GM21367 (cell line): Measurements from ENCODE around the gene NKAIN1.

Experiments
- ATAC-seq: cut with Tn5 transposase; IDR thresholded peaks from one replicate; pipeline ENCODE4 v1.9.1; 2021; ENCODE audit not compliant: unreplicated experiment

Gene NKAIN1

DNA sequence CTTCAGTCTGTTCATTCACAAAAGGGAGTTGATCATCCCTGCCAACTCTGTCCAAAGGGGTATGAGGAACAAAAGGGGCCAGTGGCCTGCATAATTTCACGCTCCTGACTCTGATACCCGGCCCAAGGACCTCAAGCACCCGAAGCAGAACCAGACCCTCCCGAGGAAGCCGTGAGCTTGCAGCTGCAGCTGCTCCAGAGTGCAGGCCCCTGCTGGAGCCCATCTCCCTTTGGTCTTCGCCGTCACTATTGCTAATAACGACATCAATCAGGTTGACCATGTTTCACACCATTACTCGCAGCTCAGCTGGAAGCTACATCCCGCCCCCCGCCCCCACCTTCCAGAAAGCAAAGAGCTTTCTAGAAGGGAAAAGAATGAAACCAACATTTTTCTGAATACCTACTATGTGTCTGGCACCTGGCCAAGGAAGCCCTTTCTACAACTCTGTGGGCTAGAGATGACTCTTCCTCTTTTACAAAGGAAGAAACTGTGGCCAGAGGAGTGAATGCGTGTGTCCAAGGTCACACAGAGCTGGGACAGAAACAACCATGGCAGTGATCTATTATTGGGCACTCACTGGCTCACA lies 5.5 kb downstream of the NKAIN1 start:
- no peak for ATAC-seq

DNA sequence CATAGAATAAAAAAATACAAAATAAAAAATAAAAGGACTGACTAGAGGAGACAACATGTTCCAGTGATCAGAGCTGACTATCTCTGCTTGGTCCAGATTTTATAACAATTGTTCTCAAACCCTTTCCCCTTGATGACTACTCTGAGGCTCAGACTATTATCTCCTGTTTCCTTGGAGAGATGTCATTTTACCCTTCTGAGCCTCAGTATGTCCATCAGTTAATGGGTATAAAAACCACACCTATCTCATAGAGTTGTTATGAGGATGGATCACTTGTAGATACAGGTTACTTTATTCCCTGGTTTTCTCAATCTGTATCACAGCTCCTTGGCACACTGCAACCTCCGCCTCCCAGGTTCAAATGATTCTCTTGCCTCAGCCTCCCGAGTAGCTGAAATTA lies 7.0 kb downstream of the NKAIN1 start:
- ATAC-seq: no peak

DNA sequence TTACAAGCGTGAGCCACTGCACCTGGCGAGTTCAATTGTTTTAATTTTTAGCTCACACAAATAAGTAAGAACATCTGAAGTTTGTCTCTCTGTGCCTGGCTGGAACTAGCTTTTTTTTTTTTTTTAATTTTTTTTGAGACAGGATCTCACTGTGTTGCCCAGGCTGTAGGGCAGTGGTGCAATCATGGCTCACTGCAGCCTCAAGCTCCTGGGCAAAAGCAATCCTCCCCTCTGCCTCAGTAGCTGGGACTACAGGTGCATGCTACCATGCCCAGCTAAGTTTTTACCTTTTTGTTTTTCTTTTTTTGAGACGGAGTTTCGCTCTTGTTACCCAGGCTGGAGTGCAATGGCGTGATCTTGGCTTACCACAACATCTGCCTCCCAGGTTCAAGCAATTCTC lies 7.9 kb downstream of the NKAIN1 start:
- no peak for ATAC-seq

DNA sequence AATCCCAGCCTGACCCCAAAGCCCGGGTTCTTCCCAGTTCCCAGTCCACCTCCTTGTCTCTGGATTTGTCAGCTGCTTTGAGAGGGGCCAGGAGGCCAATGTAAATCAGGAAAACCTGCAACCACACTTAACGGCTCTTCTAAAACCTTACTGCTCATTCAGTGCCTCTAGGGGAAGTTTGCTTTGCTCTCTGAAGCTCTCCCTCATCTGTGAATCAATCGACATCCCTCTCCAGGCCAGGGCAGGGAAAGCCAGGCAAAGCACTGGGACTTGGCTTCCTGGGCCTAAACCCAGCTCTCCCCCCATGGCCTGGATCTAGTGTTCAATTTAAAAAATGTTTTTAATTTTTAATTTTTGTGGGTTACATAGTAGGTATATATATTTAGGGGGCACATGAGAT lies 9.3 kb downstream of the NKAIN1 start:
- no peak for ATAC-seq

DNA sequence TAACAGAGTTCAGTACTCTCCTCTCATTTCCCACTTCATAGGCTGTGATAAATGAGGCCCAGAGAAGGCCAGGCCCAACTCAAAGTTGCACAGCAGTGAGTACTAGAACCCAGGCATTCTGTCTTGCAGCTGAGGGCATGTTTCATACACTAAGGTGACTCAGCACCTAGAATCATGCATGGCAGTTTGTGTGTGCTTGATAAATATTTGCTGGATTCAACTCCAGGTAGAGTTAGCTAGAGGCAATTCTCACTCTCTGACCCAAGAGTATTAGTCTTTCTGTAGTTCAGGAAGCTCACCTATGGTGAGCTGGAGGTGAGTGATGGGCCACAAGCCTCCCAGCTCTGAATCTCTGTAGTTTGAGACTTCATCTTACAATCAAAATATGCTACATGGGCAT lies 10.7 kb downstream of the NKAIN1 start:
- ATAC-seq: no peak

DNA sequence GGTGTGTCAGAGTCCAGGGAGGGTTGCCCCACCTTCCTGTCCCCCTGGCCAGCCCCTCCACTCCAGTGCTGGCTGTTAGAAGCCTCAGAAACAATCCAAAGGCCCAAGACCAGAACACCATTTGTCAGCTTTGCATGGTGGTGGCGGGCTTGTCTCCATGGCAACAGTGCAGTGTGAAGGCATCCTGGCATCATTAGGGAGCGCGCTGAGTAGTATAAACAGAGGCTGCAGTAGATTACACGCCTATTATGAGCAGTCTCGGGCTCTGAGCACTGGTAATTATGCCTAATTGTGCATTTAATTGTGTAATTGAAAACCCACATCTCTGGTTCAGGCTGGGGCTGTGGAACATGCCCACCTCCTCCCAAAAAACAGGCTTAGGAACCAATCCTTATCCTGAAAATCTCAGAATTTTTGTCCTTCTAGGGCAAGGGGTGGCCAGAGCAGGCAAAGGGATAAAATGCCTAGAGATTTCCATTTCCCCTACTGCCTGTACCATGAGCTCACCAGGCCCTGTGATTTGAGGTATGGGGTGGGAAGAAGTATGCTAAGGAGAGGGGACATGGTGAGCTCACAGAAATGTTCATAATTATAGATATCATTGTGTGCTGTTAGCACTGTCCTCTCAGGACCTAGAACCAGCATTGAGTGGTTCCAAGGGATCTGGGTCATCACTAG lies 11.7 kb downstream of the NKAIN1 start:
- ATAC-seq: no peak

DNA sequence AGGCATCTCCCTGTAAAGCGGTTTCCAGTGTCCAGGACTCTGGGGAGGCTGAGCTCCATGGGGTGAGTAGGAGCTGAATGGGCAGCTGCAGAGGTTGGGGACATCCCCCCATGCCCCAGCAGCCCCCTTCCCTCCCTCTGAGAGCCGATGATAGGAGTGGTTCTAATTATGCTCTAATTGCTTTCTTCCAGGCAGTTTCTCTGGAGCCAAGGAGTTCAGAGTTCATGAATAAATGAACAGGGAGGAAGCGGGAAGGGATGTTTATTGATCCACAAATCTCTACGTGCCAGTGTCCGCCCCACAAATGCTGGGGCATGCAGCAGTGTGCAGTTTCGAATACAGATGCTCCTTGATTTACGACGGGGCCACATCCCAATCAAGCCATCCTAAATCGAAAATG lies 15.6 kb downstream of the NKAIN1 start:
- no peak for ATAC-seq

DNA sequence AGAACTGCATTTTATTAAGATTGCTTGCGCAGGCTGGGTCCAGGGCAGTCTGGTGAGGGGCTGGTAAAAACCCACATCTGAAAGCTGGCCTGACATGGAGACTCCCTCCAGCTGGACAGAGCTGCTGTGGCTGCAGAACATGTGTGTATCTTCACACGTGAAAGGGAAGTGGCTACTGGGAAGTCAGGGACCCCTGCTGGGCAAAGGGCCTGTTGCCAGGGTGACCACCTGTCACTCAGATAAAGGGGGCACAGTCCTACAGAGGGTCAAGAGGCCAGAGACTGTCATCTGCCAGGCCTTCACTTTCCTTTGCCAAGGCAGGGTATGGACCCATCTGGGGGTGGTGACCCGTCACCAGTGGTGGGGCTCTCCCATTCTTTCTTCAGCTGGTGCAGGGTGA lies 17.5 kb downstream of the NKAIN1 start:
- no peak for ATAC-seq

DNA sequence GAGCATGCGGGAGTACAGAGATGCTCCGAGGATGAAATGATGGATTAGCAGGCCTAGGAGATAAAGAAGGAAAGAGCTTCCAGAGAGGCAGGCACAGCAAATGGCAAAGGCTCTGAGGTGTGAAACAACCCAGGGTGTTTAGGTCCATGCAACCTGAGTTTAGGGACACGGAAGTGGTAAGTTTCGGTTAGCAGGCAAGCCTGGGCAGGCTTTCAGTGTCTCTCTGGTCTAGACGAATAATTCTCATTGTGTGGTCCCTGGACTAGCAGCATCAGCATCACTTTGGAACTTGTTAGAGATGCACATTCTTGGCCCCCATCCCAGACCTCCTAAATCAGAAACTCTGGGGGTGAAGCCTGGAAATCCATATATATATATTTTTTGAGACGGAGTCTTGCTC lies 18.6 kb downstream of the NKAIN1 start:
- ATAC-seq: no peak

DNA sequence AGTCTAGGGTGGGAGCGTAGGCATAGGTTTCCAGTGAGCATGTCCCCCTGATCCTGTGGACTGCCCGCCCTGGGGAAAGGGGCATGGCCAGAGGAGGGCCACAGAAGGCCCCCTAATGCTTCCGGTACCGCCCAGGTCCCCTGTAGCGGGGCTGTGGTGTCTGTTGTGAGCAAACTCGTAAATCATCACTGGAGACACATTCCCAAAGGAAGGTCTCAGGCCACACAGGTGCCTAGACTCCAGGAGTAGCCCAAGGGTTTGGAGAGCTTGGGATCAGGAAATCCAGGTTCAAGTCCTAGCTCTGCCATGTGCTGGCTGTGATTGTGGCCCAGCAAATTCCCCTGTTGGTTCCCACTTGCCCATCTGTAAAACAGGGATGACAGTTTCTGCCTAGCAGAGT lies 20.2 kb downstream of the NKAIN1 start:
- no peak for ATAC-seq

DNA sequence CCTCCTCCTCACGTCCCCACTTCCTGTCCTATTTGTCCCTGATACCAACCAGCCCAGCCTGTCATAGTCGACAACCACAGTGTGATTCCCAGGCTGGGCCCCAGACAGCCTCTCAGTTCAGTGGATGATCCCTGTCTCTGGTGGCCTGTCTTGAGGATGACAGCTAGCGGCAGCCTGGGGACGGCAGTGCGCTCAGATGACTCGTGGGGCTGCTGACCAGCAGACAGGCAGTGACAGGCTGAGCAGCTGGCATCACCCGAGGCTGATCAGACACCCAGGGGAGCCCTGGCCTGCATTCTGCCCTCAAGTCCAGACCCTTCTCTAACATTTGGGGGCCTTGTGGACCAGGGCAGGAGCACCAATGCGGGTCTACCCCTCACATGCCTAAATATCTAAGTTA lies 21.0 kb downstream of the NKAIN1 start:
- ATAC-seq: no peak

DNA sequence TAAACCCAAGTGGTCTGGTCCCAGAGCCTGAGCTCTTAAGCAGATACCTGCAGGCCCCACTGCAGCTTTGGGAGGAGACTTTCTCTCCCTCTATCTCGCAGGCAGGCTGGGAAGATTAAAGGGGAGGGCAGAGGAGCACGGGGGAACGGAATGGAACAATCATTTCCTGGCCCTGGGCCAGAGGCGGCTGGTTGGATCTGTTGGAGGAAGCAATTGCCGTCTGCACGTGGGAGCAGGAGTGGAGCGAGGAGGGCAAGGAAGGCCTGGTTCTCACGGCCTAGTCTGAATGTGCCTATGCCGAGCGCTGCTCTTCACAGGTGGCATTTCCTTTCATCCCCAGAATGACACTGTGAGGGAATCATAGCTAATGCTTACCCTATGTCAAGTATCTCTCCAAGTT lies 23.7 kb downstream of the NKAIN1 start:
- ATAC-seq: no peak

DNA sequence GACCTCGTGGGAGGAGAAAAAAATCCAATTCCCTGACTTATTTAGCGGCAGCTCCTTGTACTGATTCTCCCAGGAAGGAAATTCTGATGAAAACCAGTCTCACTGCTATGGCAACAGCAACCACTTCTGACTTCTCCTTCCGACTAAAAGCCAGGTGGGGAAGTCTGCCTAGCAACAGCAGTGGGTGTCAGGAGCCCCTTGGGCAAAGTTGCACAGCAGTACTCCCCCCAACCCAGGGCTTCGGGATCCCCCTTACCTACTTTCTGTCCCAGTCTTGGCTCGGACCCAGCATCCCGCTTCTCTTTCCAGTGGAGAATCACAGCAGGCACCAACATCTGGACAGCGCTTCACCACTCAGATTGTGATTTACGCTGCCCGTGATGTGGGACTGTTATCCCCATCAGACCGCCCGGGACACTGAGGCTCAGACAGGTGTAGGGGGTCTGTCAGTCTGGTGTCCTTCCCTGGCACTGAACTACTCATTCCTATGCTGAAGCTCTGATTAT lies 24.6 kb downstream of the NKAIN1 start:
- ATAC-seq: no peak

DNA sequence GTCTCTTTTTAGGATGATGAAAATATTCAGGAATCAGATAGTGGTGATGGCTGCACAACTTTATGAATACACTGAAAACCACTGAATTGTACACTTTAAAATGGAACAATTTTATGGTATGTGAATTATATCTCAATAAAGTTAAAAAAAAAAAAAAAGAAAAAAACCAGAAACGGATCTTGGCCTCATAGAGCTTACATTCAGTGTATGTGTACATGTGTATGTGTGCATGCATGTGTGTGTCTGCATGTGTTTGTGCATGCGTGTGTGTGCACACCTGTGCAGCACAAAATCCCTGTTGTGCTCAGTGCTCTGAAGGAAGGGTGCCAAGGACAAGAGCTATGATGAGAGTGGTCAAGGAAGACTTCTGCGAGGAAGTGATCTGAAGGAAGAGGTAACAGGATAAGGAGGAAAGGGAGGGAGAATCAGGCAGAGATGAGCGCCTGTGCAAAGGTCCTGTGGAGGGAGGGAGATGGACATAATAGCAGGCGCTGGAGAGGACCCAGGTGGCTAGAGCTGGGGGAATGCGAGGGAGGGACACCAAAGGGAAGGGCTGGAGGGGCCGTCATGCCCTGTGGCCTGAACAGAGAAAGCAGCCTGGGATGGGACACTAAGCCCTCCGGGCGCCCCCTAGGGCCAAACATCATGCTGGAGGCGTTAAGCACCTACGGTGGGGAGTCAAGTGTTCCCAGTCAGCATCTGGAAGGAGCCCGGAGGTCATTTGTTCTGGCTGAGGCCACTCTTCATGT lies 25.2 kb downstream of the NKAIN1 start:
- no peak for ATAC-seq

DNA sequence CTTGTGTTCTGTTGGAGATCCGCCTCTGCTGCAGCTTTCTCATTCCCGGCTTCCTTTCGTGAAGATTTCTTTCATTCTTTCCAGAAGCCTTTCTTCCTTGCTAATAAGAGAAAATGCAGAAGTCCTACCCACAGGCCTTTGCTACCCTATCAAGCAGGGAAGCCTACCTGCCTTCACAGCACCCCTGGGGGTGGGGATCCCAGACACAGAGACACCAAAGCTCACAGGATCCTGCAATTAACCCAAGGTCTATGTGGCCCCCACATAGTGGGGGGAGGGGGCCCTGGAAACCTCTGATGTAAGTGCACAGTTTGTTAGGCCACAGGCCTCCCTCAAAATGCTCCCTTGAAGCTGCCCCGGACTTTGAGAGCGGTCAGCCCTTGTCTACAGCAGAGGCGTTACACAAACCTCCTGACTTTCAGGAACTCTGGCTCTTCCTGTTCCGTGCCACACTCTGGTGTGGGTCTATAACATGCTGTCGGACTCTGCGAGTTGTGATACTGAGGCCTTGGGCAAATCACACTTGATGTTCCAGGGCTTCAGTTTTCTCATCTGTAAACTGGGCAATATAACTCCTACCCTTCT lies 31.2 kb downstream of the NKAIN1 start:
- no peak for ATAC-seq

DNA sequence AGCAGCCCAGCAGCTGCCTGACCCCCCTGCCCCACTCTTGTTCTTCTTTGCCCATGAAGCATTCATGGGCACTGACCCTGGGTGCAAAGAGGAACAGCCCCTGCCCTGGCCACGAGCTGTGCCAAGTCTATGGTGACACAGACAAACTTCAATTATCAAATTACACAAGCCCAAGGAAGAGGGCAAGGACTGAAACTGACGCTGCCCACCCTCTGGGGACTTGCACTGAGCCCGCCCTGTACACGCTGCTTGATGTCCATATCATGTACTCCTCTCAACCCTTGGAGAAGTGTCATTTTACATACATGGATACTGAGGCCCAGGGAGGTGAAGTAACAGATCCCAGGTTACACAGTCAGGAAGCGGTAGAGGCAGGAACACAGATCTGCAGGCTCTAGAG lies 32.1 kb downstream of the NKAIN1 start:
- ATAC-seq: no peak

DNA sequence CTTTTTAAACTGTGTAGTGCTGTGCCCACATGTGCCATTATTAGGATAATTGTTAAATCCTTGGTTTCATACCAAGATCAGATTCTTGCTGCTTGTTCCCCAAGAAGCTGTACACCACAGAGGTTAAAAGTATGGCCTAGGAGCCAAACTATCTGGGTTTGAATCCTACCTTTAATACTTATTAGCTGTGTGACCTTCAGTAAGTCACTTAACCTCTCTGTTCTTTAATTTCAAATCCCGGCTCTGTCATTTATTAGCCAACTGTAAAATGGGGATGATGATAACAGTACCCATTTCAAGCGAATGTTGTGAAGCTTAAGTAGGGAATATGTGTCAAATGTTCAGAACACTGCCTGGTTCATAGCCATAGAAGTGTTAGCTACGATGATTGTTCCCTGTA lies 32.6 kb downstream of the NKAIN1 start:
- ATAC-seq: no peak

DNA sequence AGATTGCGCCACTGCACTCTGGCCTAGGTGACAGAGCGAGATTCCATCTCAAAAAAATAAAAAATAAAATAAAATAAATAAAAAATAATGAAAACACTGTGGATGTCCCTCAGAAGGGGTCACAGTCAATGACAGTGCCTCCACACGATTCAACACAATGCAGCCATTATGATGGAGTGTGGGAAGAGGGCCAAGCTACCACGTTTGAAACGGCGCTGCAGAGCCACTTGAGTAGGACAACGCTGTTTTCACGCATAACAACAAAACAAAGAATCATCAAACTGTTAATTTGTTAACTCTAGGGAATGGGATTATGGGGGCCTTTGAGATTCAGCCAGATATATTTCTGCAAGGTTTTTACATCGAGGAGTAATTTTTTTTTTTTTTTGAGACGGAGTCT lies 36.5 kb downstream of the NKAIN1 start:
- no peak for ATAC-seq

DNA sequence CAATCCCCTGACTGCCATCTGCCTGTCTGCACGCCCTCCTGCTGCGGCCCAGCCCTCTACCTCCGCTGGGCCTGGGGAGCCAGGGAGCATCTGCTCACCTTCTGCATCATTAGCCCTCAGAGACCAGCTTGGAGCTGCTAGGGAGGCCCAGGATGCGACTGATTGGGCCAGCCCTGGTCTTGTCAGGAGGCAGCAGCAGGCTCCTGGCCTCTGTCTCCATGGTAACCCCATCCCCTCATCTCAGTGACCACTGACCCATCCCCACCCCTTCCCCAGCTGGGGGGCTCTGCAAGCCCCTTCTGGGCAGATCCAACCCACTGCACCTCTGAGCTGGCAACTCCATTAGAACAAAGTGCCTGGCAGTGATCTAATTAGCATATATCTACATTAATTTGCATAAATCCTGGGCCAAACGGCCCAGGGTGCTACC lies 37.7 kb downstream of the NKAIN1 start:
- ATAC-seq: no peak

DNA sequence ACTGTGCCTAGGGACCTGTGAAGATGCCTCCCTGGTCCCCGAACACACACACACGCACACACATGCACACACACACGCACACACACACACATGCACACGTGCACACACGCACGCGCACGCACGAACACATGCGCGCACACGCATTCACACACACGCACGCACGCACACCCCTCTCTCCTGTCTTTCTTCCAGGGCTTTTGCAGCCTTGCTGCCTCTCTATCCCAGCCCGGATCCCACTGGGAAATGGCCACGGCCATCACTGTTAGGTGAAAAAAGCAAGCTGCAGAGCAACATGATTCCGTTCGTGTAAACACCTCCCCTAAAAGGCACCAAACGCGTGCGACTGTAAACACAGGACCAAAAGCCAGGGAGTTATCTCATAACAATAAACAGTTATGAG lies 39.7 kb downstream of the NKAIN1 start:
- ATAC-seq: no peak

DNA sequence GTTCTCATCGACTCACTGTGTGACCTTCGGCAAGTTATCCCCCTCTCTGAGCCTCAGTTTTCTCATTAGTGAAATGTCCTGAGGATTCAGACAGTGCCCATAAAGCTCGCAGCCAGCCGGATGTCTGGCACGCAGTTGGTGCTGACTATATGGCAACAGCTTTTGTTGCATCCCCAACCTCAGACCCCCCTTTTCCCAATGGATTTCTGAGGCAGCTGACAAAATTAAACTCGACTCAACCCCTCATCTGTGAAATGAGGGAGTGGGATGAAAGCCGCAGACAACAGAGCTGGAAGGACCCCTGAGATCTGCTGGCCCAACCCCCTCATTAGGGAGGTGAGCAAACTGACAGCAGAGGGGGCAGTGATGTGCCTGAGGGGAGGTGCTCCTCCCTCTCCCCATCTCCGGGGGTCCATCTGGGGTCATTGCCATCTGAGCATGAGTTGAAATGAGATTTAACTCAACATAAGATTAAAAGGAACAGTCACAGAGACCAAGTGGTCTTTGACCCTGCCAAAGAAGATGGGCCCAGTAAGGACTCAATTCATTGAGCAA lies 40.4 kb downstream of the NKAIN1 start:
- no peak for ATAC-seq

DNA sequence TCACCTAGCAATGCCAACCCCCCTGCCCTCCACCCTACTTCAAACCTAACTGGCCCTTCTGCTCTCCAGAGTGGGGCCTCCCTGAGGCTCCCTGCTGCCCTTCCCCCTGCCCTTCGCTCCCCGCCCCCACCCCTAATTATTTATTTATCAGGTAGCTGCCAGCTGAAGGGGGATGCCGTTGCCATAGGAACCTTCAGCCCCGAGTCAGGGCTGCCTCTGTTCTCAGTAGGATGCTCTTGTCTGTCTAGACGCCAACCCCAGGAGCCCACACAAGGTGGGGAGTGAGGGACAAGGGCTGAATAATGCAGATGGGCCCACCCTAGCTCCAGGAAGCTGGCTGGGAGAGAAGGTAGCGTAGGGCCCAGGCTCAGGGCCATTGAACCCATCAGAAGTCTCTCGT lies 41.1 kb downstream of the NKAIN1 start:
- no peak for ATAC-seq
